ENCODE results near the gene CLRN2.

DNA sequence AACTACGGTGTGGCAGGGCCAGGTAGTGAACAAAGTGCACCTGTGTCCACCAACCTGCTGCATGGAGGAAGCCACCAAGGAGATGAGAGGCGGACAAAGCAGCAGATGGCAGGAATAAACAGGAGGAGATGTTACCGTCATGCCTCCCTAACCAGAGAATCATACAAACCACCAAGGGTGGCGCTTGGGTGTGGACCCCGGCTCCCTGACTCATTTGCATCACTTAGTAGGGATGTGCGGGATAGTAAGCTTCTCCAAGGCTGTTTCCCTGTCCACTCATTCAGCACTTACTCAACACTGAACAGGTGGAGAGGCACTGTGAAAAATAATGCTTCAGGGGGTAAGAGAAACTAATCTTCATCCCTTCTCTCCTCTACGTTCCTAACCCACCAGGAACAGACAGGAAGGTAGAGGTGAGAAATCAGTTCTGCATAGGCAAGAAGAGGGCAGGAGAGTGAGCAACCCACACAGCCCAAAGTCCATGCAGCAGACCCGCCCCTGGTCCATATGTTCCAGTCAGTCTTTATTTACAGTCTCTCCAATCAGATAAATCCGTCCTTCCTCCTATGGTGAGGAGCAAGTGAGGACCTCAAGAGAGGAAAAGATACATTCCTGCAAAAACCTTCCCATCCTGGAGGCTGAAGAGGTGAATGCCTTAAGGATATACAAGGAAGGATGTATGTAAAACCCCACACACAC lies 37.0 kb upstream of the CLRN2 start:
- TF ChIP-seq, protein P1, sequence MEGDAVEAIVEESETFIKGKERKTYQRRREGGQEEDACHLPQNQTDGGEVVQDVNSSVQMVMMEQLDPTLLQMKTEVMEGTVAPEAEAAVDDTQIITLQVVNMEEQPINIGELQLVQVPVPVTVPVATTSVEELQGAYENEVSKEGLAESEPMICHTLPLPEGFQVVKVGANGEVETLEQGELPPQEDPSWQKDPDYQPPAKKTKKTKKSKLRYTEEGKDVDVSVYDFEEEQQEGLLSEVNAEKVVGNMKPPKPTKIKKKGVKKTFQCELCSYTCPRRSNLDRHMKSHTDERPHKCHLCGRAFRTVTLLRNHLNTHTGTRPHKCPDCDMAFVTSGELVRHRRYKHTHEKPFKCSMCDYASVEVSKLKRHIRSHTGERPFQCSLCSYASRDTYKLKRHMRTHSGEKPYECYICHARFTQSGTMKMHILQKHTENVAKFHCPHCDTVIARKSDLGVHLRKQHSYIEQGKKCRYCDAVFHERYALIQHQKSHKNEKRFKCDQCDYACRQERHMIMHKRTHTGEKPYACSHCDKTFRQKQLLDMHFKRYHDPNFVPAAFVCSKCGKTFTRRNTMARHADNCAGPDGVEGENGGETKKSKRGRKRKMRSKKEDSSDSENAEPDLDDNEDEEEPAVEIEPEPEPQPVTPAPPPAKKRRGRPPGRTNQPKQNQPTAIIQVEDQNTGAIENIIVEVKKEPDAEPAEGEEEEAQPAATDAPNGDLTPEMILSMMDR (conservative IDR thresholded peaks at IDR 0.05; ENCODE audit: low read depth, low read length), result no peak
- TF ChIP-seq EZH2 (IDR thresholded peaks at IDR 0.05; ENCODE audit: low read length, unreplicated experiment), result no peak
- TF ChIP-seq EZH2phosphoT487 (IDR thresholded peaks at IDR 0.05; ENCODE audit: borderline replicate concordance, low read length), result no peak
